Skeletal muscle cell (primary cell): ENCODE data around the gene CLEC4F.

ENCODE experiments used
- DNase-seq: peaks from one replicate; pipeline ENCODE4 v3.0.0-alpha.2; 2010; ENCODE audit warnings: low read depth
- H3K4me3 ChIP-seq: 2 replicates; pipeline ENCODE4 v1.5.1; 2011; ENCODE audit warnings: low read depth, mild to moderate bottlenecking, control low read depth, low read length, moderate library complexity

CLEC4F gene

DNA sequence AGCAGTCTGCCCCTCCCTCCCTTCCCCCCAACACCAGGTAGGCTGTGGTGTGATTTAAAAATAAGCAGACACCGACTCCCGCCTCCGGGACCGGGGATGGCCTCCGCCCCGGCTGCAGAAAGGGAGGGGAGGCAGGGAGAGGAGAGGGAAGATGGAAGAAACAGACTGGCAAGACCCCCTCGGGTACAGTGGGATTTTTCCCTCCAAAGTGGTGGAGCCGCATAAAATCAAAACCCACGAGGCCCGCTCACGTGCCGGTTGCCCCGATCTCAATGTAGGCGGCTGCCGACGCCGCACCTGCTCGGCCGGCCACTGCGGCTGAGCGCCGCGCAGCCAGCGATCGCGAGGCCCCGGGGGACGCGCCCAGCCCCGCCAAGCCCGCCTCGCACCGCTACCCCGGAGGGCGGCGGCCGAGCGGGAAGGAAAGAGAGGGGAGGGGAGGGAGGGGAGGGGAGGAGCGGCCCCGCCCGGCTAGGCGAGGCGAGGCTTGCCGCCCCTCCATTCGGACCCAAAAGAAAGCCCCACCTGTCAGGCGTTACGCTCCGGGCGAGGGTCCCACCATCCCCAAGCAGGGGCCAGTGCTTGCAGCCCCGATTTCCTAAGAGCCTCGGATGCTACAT, 53.2 kb downstream of the CLEC4F start:
- H3K4me3 ChIP-seq: peak overlapping the region; percentile 38
- DNase-seq: no peak

- H3K4me3 ChIP-seq: no peak overlapping the region
- no peak for DNase-seq
Observed at GRCh38 chr2:70766357-70767078, 53.9 kb downstream of the CLEC4F start.

- no peak for DNase-seq
- H3K4me3 ChIP-seq: no peak overlapping the region
Observed at GRCh38 chr2:70765507-70765906, 54.9 kb downstream of the CLEC4F start.

- H3K4me3 ChIP-seq: no peak overlapping the region
- no peak for DNase-seq
Observed at GRCh38 chr2:70759446-70759845, 61.0 kb downstream of the CLEC4F start.
